Trophoblast cell (in vitro differentiated cells and primary cell): ENCODE data around the gene SLC25A40.
A peak's percentile ranks its signal among the peaks of the same experiment; 100 is the strongest.
"Not testable (repeated sequence)": the region's sequence is repeated elsewhere in the genome, so short reads cannot be mapped to it uniquely, and the experiment has no call there.

ENCODE experiments used
- DNase-seq, 2 donors: peaks; one replicate each; pipeline ENCODE4 v3.0.0-alpha.2; 2016
- H2AFZ ChIP-seq: 2 replicates; pipeline ENCODE4 v1.6.1; 2013; ENCODE audit warnings: low read length, moderate library complexity, mild to moderate bottlenecking; ENCODE audit not compliant: insufficient read depth, poor library complexity
- H2AK5ac ChIP-seq: 2 replicates; pipeline ENCODE4 v1.6.1; 2013; ENCODE audit warnings: mild to moderate bottlenecking, low read length
- H2BK120ac ChIP-seq: 2 replicates; pipeline ENCODE4 v1.6.1; 2013; ENCODE audit warnings: low read length, mild to moderate bottlenecking, moderate library complexity; ENCODE audit not compliant: insufficient read depth, poor library complexity
- H2BK12ac ChIP-seq: 2 replicates; pipeline ENCODE4 v1.6.1; 2013; ENCODE audit warnings: mild to moderate bottlenecking, low read length, moderate library complexity
- H2BK5ac ChIP-seq: 2 replicates; pipeline ENCODE4 v1.6.1; 2013; ENCODE audit warnings: low read length, low read depth, moderate library complexity, mild to moderate bottlenecking; ENCODE audit not compliant: poor library complexity
- H3K14ac ChIP-seq: 2 replicates; pipeline ENCODE4 v1.6.1; 2013; ENCODE audit warnings: mild to moderate bottlenecking, low read length
- H3K18ac ChIP-seq: 2 replicates; pipeline ENCODE4 v1.6.1; 2013; ENCODE audit warnings: mild to moderate bottlenecking, low read length
- H3K23ac ChIP-seq: 2 replicates; pipeline ENCODE4 v1.6.1; 2013; ENCODE audit warnings: low read length
- H3K27ac ChIP-seq: 2 replicates; pipeline ENCODE4 v1.5.1; 2013; ENCODE audit warnings: low read depth, mild to moderate bottlenecking, inconsistent platforms, low read length, moderate library complexity
- H3K27me3 ChIP-seq: 2 replicates; pipeline ENCODE4 v1.6.1; 2013; ENCODE audit warnings: inconsistent platforms, mild to moderate bottlenecking, low read length, moderate library complexity; ENCODE audit not compliant: insufficient read depth
- H3K36me3 ChIP-seq, 2 experiments: 1 replicate in 1 of 2; 2 replicates in 1 of 2; pipeline ENCODE4 v1.6.1; 2013; ENCODE audit warnings: low read length in 2 of 2, mild to moderate bottlenecking in 2 of 2, moderate library complexity in 1 of 2; ENCODE audit not compliant: insufficient read depth in 2 of 2, control insufficient read depth in 1 of 2
- H3K4ac ChIP-seq: 2 replicates; pipeline ENCODE4 v1.6.1; 2013; ENCODE audit warnings: low read depth, mild to moderate bottlenecking, low read length, moderate library complexity
- H3K4me1 ChIP-seq, 2 experiments: 1 replicate in 1 of 2; 2 replicates in 1 of 2; pipeline ENCODE4 v1.6.1; 2013; ENCODE audit warnings: low read length in 2 of 2, mild to moderate bottlenecking in 2 of 2, moderate library complexity in 1 of 2; ENCODE audit not compliant: insufficient read depth in 2 of 2, control insufficient read depth in 1 of 2
- H3K4me2 ChIP-seq: 2 replicates; pipeline ENCODE4 v1.6.1; 2013; ENCODE audit warnings: inconsistent platforms, mild to moderate bottlenecking, low read length, moderate library complexity
- H3K4me3 ChIP-seq: 2 replicates; pipeline ENCODE4 v1.5.1; 2013; ENCODE audit warnings: mild to moderate bottlenecking, low read depth, low read length, inconsistent platforms
- H3K79me1 ChIP-seq: one replicate; pipeline ENCODE4 v1.6.1; 2013; ENCODE audit warnings: low read length
- H3K79me2 ChIP-seq: 2 replicates; pipeline ENCODE4 v1.6.1; 2013; ENCODE audit warnings: low read length, mild to moderate bottlenecking; ENCODE audit not compliant: control insufficient read depth, insufficient read depth, poor library complexity
- H3K9ac ChIP-seq: 2 replicates; pipeline ENCODE4 v1.6.1; 2013; ENCODE audit warnings: mild to moderate bottlenecking, low read length
- H3K9me3 ChIP-seq: 2 replicates; pipeline ENCODE4 v1.6.1; 2013; ENCODE audit warnings: low read depth, mild to moderate bottlenecking, control low read depth, inconsistent platforms, low read length; ENCODE audit not compliant: insufficient read depth
- H4K12ac ChIP-seq: 2 replicates; pipeline ENCODE4 v1.6.1; 2013; ENCODE audit warnings: low read depth, mild to moderate bottlenecking, low read length, moderate library complexity
- H4K8ac ChIP-seq: 2 replicates; pipeline ENCODE4 v1.6.1; 2013; ENCODE audit warnings: low read depth, mild to moderate bottlenecking, low read length, moderate library complexity
- H4K91ac ChIP-seq: one replicate; pipeline ENCODE4 v1.6.1; 2013; ENCODE audit warnings: low read depth, mild to moderate bottlenecking, low read length, moderate library complexity
- WGBS: extraction: QIAGEN DNeasy Blood & Tissue Kit; methylation state at CpG from one replicate; pipeline ENCODE4 v1.1.7; 2013; ENCODE audit warnings: missing lambda C conversion rate; ENCODE audit not compliant: insufficient read length, insufficient coverage; ENCODE audit errors: extremely low coverage; 5-methylcytosine and 5-hydroxymethylcytosine counted together

SLC25A40 gene

DNA sequence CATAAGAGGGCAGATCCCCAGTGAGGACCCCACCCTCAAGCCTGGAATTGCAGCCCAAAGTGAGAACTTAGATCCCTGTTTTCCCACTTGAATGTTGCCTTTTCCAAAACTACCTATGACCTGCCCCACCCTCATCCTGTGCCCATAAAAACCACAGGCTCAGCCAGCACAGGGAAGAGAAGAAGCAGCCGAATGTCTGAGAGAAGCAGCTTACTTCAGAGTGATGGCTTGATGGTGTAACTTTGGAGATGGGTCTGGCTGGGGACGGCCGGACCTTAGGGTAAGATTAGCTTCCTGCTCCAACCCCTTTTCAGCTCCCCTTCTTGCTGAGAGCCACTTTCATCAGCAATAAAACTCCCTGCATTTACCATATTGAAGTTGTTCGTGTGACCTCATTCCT is 5.7 kb downstream of the SLC25A40 start:
- Histone ChIP-seq H3K4me1 (no peaks in the 10 kb centered on the region), H4K8ac (no peak overlapping the region), H2AFZ (no peak overlapping the region), H3K4me3 (no peak overlapping the region), H2BK12ac (no peak overlapping the region), H2BK5ac (no peak overlapping the region), H3K4me2 (no peak overlapping the region), H3K27me3 (no peaks in the 10 kb centered on the region), H2BK120ac (no peak overlapping the region), H3K79me1 (no peaks in the 10 kb centered on the region), H3K27ac (no peak overlapping the region), H3K9me3 (peaks cover 7% of the 10 kb centered on the region), H3K14ac (no peak overlapping the region), H3K9ac (no peak overlapping the region), H4K12ac (no peak overlapping the region), H3K36me3 (peaks cover 4 to 6% of the 10 kb centered on the region in 2 experiments), H4K91ac (no peak overlapping the region), H3K79me2 (no peaks in the 10 kb centered on the region), H3K23ac (no peak overlapping the region), H3K18ac (no peak overlapping the region), H2AK5ac (no peak overlapping the region), H3K4ac (no peak overlapping the region)
- WGBS: no CpG with 5 or more reads among the region's 4 CpGs
- DNase-seq: no peak

DNA sequence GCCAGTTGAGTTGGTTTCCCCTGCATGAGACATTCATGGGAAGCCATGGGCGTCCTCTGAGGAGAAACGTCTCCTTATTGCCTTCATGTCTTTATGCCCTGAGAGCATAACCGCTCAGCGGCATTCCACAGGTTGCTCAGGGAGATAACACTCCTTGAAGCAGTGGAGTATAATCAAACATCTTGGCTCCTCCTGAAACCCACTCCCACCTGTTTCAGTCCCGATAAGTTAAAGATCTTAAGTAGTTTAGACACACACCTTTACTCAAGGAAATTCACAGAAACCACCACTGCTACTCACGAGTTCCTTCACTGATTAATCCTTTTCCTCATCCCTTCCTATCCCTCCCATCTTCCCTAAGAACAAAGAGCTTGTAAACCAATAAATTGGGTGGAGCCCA is 9.6 kb downstream of the SLC25A40 start:
- H2AK5ac ChIP-seq, H3K14ac ChIP-seq, H3K79me1 ChIP-seq, H2BK12ac ChIP-seq, H2AFZ ChIP-seq, H3K36me3 ChIP-seq, H3K9ac ChIP-seq, H4K12ac ChIP-seq, H3K4me2 ChIP-seq, H2BK5ac ChIP-seq, H3K4me1 ChIP-seq, H4K8ac ChIP-seq, H3K27ac ChIP-seq, H3K18ac ChIP-seq, H2BK120ac ChIP-seq, H3K27me3 ChIP-seq, H3K9me3 ChIP-seq, H3K23ac ChIP-seq, H4K91ac ChIP-seq, H3K4ac ChIP-seq, H3K79me2 ChIP-seq, H3K4me3 ChIP-seq: not testable (repeated sequence)
- no CpG with 5 or more reads among the region's 6 CpGs for WGBS
- DNase-seq: peak in 1 of 2 donors; percentile 12

DNA sequence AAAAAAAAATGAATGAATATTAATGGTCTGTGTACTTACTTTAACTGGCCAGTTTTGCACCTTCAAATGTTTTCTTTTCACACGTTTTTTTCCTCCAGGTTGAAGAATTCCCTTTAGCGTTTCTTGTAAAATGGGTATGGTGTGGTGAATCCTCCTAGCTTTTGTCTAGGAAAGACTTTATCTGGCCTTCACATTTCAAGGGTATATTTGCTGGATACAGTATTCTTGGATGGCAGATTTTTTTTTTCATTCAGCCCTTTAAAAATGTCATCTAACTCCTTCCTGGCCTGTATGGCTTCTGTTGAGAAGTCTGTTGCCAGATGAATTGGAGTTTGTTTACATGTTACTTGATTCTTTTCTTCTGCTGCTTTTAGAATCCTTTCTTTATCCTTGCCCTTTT is 10.1 kb downstream of the SLC25A40 start:
- Histone ChIP-seq H3K14ac (no peak overlapping the region), H2BK12ac (no peak overlapping the region), H3K23ac (no peak overlapping the region), H4K8ac (no peak overlapping the region), H3K18ac (no peak overlapping the region), H3K4ac (no peak overlapping the region), H3K4me1 (no peaks in the 10 kb centered on the region), H4K12ac (no peak overlapping the region), H3K36me3 (peaks cover 5% of the 10 kb centered on the region in 2 experiments), H2AFZ (no peak overlapping the region), H3K79me1 (no peaks in the 10 kb centered on the region), H4K91ac (no peak overlapping the region), H2AK5ac (no peak overlapping the region), H3K4me3 (no peak overlapping the region), H3K4me2 (no peak overlapping the region), H3K79me2 (no peaks in the 10 kb centered on the region), H3K9me3 (peaks cover 7% of the 10 kb centered on the region), H2BK5ac (no peak overlapping the region), H2BK120ac (no peak overlapping the region), H3K9ac (no peak overlapping the region), H3K27me3 (no peaks in the 10 kb centered on the region), H3K27ac (no peak overlapping the region)
- no peak for DNase-seq
- no CpG with 5 or more reads among the region's 2 CpGs for WGBS

DNA sequence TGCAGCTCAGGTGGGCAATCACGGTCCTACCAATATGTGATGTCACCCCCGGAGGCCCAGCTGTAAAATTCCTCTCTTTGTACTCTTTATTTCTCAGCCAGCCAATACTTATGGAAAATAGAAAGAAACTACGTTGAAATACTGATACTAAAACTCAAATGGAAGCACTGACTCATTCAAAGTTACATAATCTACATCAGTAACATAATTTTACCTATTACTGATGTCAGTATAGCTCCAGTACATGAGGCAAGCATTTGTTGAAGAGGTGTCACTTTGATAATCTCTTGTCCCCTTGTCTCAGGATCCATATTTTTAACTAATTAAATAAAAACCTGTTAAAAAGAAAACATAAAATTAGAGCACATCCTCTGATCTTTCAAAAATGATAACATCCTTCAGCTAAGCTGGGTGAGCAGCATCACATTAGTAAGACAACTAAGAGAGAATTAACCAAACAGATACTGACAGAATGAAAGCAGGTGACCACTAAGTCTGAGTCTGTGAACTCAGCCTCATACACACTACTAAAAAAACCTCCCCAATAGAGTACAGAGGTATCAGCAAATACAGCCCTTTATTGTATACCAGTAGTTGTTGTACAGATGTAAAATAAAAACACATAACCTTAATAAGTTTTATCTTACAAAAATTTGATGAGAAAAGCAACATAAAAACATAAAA is 17.6 kb downstream of the SLC25A40 start:
- Histone ChIP-seq H2BK120ac (no peak overlapping the region), H3K9me3 (no peaks in the 10 kb centered on the region), H3K27ac (no peak overlapping the region)

More for the DNA sequence above, 17.6 kb downstream of the SLC25A40 start:
- Histone ChIP-seq H3K18ac (no peak overlapping the region), H3K23ac (no peak overlapping the region), H3K4me2 (no peak overlapping the region), H3K4ac (no peak overlapping the region), H2BK12ac (no peak overlapping the region), H2AFZ (no peak overlapping the region), H4K91ac (no peak overlapping the region), H3K79me2 (no peaks in the 10 kb centered on the region), H3K36me3 (peaks cover 2 to 4% of the 10 kb centered on the region in 2 experiments), H3K14ac (no peak overlapping the region), H3K9ac (no peak overlapping the region), H4K8ac (no peak overlapping the region), H3K4me1 (no peaks in the 10 kb centered on the region), H2AK5ac (no peak overlapping the region), H4K12ac (no peak overlapping the region), H3K4me3 (no peak overlapping the region), H2BK5ac (no peak overlapping the region), H3K79me1 (no peaks in the 10 kb centered on the region), H3K27me3 (no peaks in the 10 kb centered on the region)
- peak in 1 of 2 donors; percentile 8 for DNase-seq
- WGBS: no CpG with 5 or more reads among the region's 3 CpGs
